Ectodermal cell (in vitro differentiated cells): ENCODE results near the gene PTCD1.
"Not testable (repeated sequence)": the region's sequence is repeated elsewhere in the genome, so short reads cannot be mapped to it uniquely, and the experiment has no call there.

Source experiments
- H3K27ac ChIP-seq: 2 replicates; pipeline ENCODE4 v1.7.0; 2013; ENCODE audit warnings: mild to moderate bottlenecking, low read depth, low read length; ENCODE audit not compliant: insufficient read depth, poor library complexity, severe bottlenecking
- H3K27me3 ChIP-seq: 2 replicates; pipeline ENCODE4 v1.7.0; 2013; ENCODE audit warnings: mild to moderate bottlenecking, low read length; ENCODE audit not compliant: insufficient read depth, control insufficient read depth, poor library complexity, severe bottlenecking
- H3K36me3 ChIP-seq: one replicate; pipeline ENCODE4 v1.7.0; 2013; ENCODE audit warnings: low read length; ENCODE audit not compliant: control insufficient read depth, insufficient read depth
- H3K4me1 ChIP-seq: one replicate; pipeline ENCODE4 v1.7.0; 2013; ENCODE audit warnings: low read length; ENCODE audit not compliant: control insufficient read depth, insufficient read depth
- H3K4me3 ChIP-seq: 2 replicates; pipeline ENCODE4 v1.7.0; 2013; ENCODE audit warnings: low read depth, low read length, control low read depth; ENCODE audit not compliant: insufficient read depth
- H3K9me3 ChIP-seq: 2 replicates; pipeline ENCODE4 v1.7.0; 2013; ENCODE audit warnings: mild to moderate bottlenecking, low read length, moderate library complexity; ENCODE audit not compliant: control insufficient read depth
- WGBS, 2 experiments: methylation state at CpG; one replicate each; pipeline ENCODE4 v1.1.7; 2013; ENCODE audit warnings: missing lambda C conversion rate in 2 of 2; 5-methylcytosine and 5-hydroxymethylcytosine counted together

Gene PTCD1

DNA sequence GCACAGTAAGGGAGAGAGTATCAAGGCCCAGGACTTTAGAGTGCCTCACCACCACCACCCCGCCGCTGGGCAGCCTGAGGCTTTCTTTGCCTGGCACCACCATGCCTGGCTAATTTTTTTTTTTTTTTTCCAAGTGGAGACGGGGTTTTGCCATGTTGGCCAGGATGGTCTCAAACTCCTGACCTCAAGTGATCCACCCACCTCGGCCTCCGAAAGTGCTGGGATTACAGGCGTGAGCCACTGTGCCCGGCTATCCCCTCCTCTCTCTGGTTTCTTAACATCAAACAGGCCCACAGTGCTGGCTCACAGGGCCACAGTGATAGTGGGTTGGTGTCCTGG lies 58.9 kb downstream of the PTCD1 start:
- 91 to 95% methylated on average over 7 of the region's 7 CpGs for WGBS, 2 experiments
- H3K27me3 ChIP-seq, H3K36me3 ChIP-seq, H3K27ac ChIP-seq, H3K9me3 ChIP-seq, H3K4me3 ChIP-seq, H3K4me1 ChIP-seq: not testable (repeated sequence)

DNA sequence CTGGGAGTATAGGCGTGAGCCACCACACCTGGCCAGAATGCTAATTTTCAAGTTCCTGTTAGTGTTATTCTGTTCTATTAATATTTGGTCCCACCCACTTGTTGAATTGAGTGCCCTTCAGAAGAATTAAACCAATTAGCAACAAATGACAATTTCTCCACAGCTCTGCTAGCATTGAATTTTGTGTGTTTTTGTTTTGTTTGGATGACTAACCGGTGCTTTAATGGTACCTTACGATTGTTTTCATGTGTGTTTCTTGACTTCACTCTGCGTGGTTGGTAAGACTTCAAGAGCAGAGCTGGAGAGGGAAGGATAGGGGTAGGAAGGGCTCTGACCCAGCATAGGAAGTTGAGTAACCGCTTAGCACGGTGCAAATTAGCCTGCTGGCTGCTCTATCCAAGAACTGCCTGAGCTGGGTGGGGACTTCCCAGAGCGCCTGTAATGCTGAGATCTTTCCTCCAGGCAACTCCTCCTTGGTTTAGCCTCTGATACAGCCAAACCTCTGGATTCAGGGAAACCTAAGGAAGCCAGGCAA lies 59.5 kb downstream of the PTCD1 start:
- no peaks in the 10 kb centered on the region for H3K9me3 ChIP-seq
- WGBS, 2 experiments: 86 to 90% methylated on average over 7 of the region's 7 CpGs
- H3K4me3 ChIP-seq: no peak overlapping the region
- H3K27ac ChIP-seq: no peak overlapping the region
- H3K36me3 ChIP-seq: no peaks in the 10 kb centered on the region
- no peaks in the 10 kb centered on the region for H3K27me3 ChIP-seq
- no peaks in the 10 kb centered on the region for H3K4me1 ChIP-seq

DNA sequence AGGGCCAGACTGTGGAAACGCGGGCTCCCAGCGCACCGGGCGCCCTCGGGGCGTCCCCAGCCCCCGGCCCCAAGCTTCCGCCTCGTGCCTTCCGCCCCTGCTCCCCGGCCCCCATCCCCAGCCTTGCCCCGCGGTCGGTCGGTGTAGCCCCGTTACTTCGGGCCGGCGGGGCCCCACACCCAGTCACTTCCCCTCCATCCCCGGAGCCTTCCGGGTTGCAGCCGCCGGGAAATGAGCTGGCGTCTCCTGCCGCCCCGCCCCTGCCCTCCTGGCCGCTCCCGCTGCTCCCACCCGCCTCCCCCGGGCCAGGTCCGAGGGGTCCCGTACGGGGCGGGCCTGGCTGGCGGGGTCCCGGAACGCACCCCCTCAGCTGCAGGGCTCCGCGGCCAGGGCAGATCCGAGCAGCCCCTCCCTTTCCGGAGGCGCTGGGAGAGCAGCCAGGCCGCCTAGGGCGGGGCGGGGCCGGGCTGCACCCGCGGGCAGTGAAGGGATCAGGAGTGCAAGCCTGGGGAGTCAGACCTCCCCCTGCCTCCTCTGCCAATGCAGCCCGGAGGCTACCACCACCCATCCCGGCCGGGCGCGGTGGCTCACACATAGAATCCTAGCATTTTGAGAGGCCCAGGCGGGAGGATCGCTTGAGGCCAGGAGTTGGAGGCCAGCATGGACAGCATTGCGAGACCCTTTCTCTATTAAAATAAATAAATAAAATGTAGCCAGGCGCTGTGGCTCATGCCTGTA lies 63.4 kb downstream of the PTCD1 start:
- Histone ChIP-seq H3K27ac (no peak overlapping the region), H3K4me1 (no peaks in the 10 kb centered on the region), H3K9me3 (no peaks in the 10 kb centered on the region), H3K27me3 (no peaks in the 10 kb centered on the region), H3K36me3 (no peaks in the 10 kb centered on the region), H3K4me3 (peak overlapping the region; percentile 71)
- WGBS, 2 experiments: 6 to 8% methylated on average over 58 of the region's 58 CpGs

DNA sequence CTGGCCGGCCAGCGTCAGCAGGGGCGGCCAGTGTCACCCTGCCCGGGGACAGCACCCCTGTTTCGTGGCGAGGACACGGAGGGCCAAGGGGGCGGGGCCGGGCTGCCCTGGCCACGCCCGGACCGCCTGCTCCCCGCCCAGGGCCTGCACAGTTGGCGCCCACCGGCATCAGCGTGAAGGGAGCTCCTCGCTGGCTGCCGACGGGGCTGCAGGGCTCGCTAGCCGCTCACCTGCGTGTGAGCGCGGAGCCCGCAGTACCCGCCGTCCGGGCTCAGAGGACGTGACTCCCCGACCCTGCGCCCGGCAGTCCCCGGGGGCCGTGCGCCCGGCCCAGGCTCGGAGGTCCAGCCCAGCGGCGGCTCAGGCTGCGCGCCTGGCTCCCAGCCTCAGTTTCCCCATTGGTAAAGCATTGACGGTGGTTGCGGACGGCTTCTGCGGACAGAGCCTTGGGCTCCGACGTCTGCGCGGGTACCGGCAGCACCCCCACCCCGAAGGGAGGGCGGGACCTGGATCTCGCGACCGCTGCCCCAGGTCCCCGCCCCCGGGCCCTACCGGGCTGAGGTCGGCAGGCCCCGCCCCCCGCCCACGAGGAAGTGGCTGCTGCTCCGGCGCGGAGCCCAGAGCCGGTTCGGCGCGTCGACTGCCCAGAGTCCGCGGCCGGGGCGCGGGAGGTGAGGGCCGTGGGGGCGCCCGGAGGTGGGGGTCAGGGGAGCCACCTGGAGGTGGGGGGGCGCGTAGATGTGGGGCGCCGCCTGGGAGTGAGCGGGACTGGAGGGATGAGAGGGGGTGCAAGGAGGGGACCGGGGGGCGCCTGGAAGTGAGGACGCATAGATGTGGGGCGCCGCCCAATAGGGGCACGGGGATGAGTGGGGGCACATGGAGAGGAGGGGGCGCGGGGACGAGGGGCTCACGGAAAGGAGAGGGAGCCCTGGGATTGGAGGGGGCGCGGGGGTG lies 64.2 kb downstream of the PTCD1 start, which contains the start of gene ARPC1B:
Gene ARPC1B, plus strand, starts transcription at position 620 of the 954 bp plus-strand sequence. CDS start 10,985 bp downstream, outside the sequence.
- WGBS, 2 experiments: 1% methylated on average over 95 of the region's 95 CpGs

DNA sequence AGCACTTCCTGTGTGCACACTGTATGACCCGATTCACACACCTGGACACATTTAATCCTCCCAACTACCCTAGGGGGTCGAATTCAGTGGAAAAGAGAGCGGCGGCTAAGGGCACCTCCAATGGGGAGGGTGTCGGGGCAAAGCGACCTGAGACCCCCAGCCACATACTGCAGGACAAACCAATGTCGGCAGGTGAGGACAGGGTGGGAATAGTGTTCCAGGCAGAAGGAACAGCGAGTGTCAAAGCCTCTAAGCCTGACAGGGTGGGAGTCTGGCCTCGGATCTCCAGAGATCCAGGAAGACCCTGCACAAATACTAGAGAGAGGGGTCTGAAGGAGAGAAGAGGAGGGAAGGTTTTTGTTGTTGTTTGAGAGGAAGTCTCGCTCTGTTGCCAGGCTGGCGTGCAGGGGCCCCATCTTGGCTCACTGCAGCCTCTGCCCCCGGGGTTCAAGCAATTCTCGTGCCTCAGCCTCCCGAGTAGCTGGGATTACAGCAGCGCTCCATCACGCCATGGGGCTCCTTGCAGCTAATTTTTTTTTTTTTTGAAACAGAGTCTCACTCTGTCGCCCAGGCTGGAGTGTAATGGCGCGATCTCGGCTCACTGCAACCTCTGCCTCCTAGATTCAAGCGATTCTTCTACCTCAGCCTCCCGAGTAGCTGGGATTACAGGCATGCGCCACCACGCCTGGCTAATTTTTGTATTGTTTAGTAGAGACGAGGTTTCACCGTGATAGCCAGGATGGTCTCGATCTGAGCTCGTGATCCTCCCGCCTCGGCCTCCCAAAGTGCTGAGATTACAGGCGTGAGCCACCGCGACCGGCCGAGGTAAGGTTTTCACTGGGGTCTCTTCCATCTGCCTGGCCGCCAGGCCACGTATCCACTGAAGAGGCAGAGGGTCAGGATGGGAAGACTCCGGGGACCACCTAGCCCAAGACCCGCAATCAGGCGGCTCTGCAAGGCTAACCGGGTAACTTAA lies 65.2 kb downstream of the PTCD1 start:
- WGBS, 2 experiments: 86 to 87% methylated on average over 41 of the region's 41 CpGs
- H3K36me3 ChIP-seq: no peaks in the 10 kb centered on the region
- no peak overlapping the region for H3K27ac ChIP-seq
- H3K9me3 ChIP-seq: no peaks in the 10 kb centered on the region
- H3K27me3 ChIP-seq: no peaks in the 10 kb centered on the region
- H3K4me3 ChIP-seq: peak overlapping the region; percentile 71
- H3K4me1 ChIP-seq: no peaks in the 10 kb centered on the region

More for the DNA sequence above, 64.2 kb downstream of the PTCD1 start, which contains the start of gene ARPC1B:
- H3K27me3 ChIP-seq: no peaks in the 10 kb centered on the region
- no peak within 1 kb of the TSS for H3K27ac ChIP-seq
- peak within 1 kb of the TSS; percentile 71 for H3K4me3 ChIP-seq
- no peaks in the 10 kb centered on the region for H3K36me3 ChIP-seq
- no peaks in the 10 kb centered on the region for H3K9me3 ChIP-seq
- H3K4me1 ChIP-seq: no peaks in the 10 kb centered on the region

DNA sequence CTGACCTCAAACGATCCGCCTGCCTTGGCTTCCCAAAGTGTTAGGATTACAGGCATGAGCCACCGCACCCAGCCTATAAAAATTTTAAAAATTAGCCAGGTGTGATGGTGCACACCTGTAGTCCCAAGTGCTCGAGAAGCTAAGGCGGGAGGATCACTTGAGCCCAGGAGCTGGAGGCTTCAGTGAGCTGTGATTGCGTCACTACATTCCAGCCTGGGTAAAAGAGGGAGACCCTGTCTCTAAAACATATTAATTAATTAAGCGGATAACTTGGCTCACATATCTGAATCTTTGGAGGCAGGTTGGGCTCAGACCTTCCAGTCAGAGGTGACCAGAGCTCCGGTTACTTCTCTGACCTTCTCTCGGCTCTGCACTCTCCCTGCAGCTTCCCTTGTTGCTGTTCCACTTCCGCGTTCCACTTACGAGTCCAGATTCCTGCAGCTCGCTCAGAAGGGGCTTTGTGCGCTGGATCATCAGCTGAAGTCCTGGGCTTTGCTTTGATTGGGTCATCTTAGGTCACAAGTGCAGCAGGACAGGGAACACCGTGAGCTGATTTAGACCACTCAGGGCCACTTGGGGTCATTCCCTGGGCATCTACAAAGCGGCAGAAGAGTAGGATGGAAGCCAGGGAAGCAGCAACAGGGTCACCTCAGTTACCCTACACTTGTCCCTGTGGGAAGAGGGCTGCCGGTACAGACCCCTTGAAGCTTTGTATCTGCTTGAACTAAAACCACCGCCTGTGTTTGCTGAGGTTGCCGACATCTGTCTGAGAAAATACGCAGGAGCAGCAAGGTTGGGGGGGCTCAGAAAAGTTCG lies 66.1 kb downstream of the PTCD1 start:
- Histone ChIP-seq H3K4me1 (no peaks in the 10 kb centered on the region), H3K27ac (no peak overlapping the region), H3K4me3 (no peak overlapping the region), H3K9me3 (no peaks in the 10 kb centered on the region), H3K36me3 (no peaks in the 10 kb centered on the region), H3K27me3 (no peaks in the 10 kb centered on the region)
- WGBS, 2 experiments: 82% methylated on average over 21 of the region's 21 CpGs

DNA sequence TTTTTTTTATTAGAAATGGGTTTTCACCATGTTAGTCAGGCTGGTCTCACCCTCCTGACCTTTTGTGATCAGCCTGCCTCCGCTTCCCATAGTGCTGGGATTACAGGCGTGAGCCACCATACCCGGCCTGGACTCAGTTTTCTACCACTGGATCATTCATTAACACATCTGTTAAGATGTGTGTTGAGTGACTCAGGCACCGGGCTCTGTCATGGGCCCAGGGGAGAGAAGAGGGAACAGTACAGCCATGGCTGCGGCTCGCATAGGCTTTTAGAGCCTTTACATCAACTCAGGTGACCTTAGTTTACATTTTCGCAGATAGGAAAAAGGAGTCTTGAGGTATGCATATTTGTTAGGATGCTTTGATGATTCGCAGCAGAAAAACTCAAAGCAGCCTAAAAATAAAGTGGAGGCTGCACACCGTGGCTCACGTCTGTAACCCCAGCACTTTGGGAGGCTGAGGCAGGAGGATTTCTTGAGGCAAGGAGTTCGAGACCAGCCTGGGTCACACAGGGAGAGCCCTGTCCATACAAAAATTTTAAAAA lies 67.2 kb downstream of the PTCD1 start:
- peaks cover 5% of the 10 kb centered on the region for H3K36me3 ChIP-seq
- H3K4me1 ChIP-seq: peaks cover 4% of the 10 kb centered on the region
- H3K9me3 ChIP-seq: no peaks in the 10 kb centered on the region
- H3K4me3 ChIP-seq: no peak overlapping the region
- H3K27ac ChIP-seq: no peak overlapping the region
- no peaks in the 10 kb centered on the region for H3K27me3 ChIP-seq
- WGBS, 2 experiments: 94 to 95% methylated on average over 11 of the region's 11 CpGs

DNA sequence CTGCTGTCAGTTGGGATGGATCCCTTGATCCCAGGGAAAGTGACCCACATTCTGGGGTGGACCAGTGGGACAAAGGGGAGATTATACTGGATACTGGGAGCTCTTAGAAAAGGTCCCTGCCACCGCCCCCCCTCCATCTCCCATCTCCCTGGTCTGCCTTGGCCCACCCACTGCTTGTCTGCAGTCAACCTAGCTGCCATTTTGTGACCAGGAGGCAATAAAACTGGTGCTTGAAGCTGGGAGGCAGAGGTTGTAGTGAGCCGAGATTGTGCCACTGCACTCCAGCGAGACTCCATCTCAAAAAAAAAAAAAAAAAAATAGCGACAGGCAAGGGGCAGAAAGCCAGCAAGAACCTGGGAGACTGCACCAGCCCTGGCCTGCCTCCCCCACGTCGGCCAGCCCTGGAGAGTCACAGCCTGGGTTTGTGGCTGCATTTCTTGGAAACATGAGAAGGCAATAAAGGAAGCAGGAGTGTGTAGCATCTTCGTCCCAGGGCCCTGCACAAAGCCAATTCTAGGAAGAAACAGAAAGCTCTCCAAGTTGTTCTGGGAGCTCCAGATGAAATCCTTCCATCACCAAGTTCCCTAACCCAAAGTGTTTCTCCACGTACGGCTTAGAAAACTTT lies 68.7 kb downstream of the PTCD1 start:
- H3K9me3 ChIP-seq: no peaks in the 10 kb centered on the region
- 89 to 90% methylated on average over 9 of the region's 9 CpGs for WGBS, 2 experiments
- H3K4me3 ChIP-seq: no peak overlapping the region
- H3K4me1 ChIP-seq: peaks cover 7% of the 10 kb centered on the region
- no peak overlapping the region for H3K27ac ChIP-seq
- peaks cover 8% of the 10 kb centered on the region for H3K36me3 ChIP-seq
- H3K27me3 ChIP-seq: no peaks in the 10 kb centered on the region
